Vein endothelial cell (primary cell): ENCODE results near the gene HAND2. TPM values are rescaled to one million over a fixed set of nuclear protein-coding genes. Genes with fewer than 3 reads are reported as not detected.

ENCODE experiments used
- total RNA-seq: library from RNA; depleted of rRNA; stranded (reverse); fragments of >200 nt; gene quantifications from 2 replicates; pipeline ENCODE4 v1.2.3, GENCODE V29; 2012

HAND2 gene
- total RNA-seq = 0.19 TPM in 1 of 2 replicates, not detected in the other

GRCh38 chr4:173529477-173530325, at the start of gene HAND2:
HAND2 (minus strand) TSS chr4:173530229; CDS start chr4:173529289, 940 bp downstream.

Other genes starting within 250 kb of the HAND2 start
- gene HMGB2, start 195.9 kb downstream of the HAND2 start, total RNA-seq = 44.1 and 67.3 TPM in 2 replicates
- 10.5 and 13.6 TPM in 2 replicates for gene SAP30, start 159.3 kb downstream of the HAND2 start, total RNA-seq
- gene SCRG1, start 131.1 kb downstream of the HAND2 start, total RNA-seq = not detected in 2 replicates